Mucosa of rectum (tissue), 2 donors: ENCODE results near the gene EXOC3L2.

Experiments
- H3K27ac ChIP-seq, 2 donors: one replicate each; pipeline ENCODE4 v1.7.0; 2013; ENCODE audit warnings: inconsistent platforms in 2 of 2, low read depth in 2 of 2, low read length in 2 of 2
- H3K27me3 ChIP-seq, 2 donors: one replicate each; pipeline ENCODE4 v1.7.0; 2013; ENCODE audit warnings: low read length in 2 of 2; ENCODE audit not compliant: control insufficient read depth in 2 of 2, insufficient read depth in 2 of 2
- H3K36me3 ChIP-seq, 2 donors: one replicate each; pipeline ENCODE4 v1.7.0; 2013; ENCODE audit warnings: low read length in 2 of 2; ENCODE audit not compliant: control insufficient read depth in 2 of 2, insufficient read depth in 2 of 2
- H3K4me1 ChIP-seq, 2 donors: one replicate each; pipeline ENCODE4 v1.7.0; 2013; ENCODE audit warnings: low read length in 2 of 2, mild to moderate bottlenecking in 1 of 2; ENCODE audit not compliant: control insufficient read depth in 2 of 2, insufficient read depth in 2 of 2
- H3K4me3 ChIP-seq, 2 donors: one replicate each; pipeline ENCODE4 v1.7.0; 2013; ENCODE audit warnings: low read length in 2 of 2
- H3K9ac ChIP-seq, 2 donors: one replicate each; pipeline ENCODE4 v1.7.0; 2013; ENCODE audit warnings: low read length in 2 of 2, low read depth in 1 of 2, mild to moderate bottlenecking in 1 of 2
- H3K9me3 ChIP-seq, 2 donors: one replicate each; pipeline ENCODE4 v1.7.0; 2013; ENCODE audit warnings: low read length in 2 of 2; ENCODE audit not compliant: control insufficient read depth in 2 of 2
- donor health status: healthy.
- donor health status: Normal muscosa, but diverticular disease.

EXOC3L2 gene

DNA sequence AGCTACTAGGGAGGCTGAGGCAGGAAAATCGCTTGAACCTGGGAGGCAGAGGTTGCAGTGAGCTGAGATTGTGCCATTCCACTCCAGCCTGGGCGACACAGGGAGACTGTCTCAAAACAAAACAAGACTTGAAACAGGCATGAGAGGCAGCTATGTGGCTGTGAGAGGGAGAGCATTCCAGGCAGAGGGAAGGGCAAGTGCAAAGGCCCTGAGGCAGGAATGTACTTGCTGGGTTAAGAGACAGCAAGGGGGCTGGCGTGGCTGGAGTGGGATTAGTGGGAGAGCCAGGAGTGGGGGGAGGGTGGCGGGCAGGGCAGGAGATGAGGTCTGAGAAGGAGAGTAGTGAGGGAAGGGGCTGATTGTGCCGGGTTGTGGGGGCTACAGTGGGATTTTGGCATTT, 21.3 kb downstream of the EXOC3L2 start:
- no peak overlapping the region for H3K4me3 ChIP-seq
- no peaks in the 10 kb centered on the region for H3K9me3 ChIP-seq
- no peak overlapping the region for H3K27ac ChIP-seq
- no peaks in the 10 kb centered on the region for H3K4me1 ChIP-seq
- H3K36me3 ChIP-seq = no peaks in the 10 kb centered on the region
- peaks cover under 1 to 4% of the 10 kb centered on the region in 2 donors for H3K27me3 ChIP-seq
- no peak overlapping the region for H3K9ac ChIP-seq

DNA sequence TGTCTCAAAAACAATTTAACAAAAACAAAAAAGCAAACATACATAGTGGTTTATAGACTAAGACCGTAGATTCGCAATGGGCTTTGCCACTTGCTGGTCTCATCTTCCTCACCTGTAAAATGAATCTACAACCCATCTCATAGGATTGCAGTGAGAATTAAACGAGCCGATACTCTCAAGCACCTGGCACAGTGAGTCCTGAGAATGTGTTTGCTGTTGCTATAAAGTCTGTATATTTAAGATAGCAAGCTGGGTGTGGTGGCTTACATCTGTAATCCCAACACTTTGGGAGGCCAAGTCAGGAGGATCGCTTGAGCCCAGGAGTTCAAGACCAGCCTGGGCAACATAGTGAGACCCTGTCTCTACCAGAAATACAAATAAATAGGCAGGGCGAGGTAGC, 22.5 kb downstream of the EXOC3L2 start:
- H3K9me3 ChIP-seq = no peaks in the 10 kb centered on the region
- H3K9ac ChIP-seq = no peak overlapping the region
- peaks cover 7 to 9% of the 10 kb centered on the region in 2 donors for H3K27me3 ChIP-seq
- H3K36me3 ChIP-seq = no peaks in the 10 kb centered on the region
- no peaks in the 10 kb centered on the region for H3K4me1 ChIP-seq
- H3K4me3 ChIP-seq = no peak overlapping the region
- no peak overlapping the region for H3K27ac ChIP-seq

DNA sequence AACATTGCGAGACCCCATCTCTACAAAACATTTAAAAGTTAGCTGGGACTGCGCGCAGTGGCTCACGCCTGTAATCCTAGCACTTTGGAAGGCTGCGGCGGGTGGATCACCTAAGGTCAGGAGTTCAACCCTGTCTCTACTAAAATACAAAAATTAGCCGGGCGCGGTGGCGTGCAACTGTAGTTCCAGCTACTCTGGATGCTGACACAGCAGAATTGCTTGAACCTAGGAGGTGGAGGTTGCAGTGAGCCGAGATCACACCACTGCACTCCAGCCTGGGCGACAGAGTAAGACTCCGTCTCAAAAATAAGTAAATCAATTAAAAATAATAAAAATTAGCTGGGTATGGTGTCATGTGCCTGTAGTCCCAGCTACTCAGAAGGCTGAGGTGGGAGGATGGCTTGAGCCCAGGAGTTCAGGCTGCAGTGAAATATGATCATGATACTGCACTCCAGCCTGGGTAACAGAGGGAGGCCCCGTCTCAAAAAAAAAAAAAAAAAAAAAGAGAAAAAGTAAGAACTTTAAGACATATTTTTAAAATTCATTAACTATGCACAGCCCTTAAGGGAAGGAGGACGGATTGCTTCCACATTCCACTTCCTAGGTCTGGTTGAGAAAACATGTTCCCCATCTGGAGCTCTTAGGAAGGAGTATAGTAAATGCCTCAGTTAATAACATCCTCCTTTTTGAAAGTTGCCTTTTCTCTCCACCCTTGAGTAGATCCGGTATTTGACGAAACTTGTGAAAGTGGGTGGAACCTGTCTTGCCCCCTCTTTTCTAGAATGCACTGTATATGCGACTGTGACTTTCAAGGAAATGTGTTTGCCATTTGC, 26.1 kb downstream of the EXOC3L2 start:
- Histone ChIP-seq H3K4me1 (peaks cover 0 to 3% of the 10 kb centered on the region in 2 donors), H3K9ac (no peak overlapping the region), H3K27ac (no peak overlapping the region), H3K9me3 (no peaks in the 10 kb centered on the region), H3K4me3 (no peak overlapping the region), H3K36me3 (no peaks in the 10 kb centered on the region), H3K27me3 (peaks cover 22 to 30% of the 10 kb centered on the region in 2 donors)

DNA sequence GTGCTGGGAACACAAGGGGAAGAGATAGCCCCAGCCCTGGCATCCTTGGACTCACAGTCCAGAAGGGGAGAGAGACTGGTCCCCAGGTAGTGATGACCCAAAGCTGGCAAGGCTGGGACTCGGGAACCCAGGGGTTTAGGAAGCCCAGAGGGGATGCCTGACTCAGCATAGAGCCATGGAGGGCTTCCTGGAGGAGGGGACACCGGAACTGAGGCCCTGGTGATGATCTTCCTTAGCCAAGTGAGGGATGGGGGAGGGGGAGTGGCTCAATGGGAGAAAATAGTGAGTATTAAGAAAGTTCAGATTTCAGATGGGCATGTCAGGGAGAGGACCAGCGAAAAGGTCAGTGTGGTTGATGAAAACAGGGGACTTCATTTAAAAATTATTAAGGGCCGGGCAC, 26.8 kb downstream of the EXOC3L2 start:
- H3K36me3 ChIP-seq = no peaks in the 10 kb centered on the region
- no peak overlapping the region for H3K4me3 ChIP-seq
- no peaks in the 10 kb centered on the region for H3K9me3 ChIP-seq
- peaks cover 0 to 3% of the 10 kb centered on the region in 2 donors for H3K4me1 ChIP-seq
- no peak overlapping the region for H3K27ac ChIP-seq
- H3K27me3 ChIP-seq = peaks cover 22 to 30% of the 10 kb centered on the region in 2 donors
- H3K9ac ChIP-seq = no peak overlapping the region

DNA sequence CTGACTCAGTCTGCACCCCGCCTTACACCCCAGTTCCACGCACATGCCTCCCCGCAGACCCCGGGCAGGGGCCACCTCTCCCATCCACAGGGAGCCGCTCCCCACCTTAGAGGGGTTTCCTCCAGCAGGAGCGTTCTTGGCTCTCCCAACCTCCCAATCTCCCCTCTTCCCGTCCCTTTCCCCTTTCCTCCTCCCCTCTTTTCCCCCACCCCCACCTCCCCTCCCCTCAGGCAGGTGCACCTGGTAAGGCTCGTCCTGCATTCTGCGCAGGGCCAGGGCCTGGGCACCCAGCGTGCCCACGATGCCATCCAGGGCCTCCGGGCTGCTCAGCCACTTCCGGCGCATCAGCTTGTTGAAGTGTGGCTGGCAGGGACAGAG, 27.3 kb downstream of the EXOC3L2 start:
- H3K36me3 ChIP-seq = no peaks in the 10 kb centered on the region
- H3K4me1 ChIP-seq = peaks cover 0 to 3% of the 10 kb centered on the region in 2 donors
- peaks cover 22 to 30% of the 10 kb centered on the region in 2 donors for H3K27me3 ChIP-seq
- H3K4me3 ChIP-seq = no peak overlapping the region
- H3K27ac ChIP-seq = no peak overlapping the region
- H3K9ac ChIP-seq = no peak overlapping the region
- H3K9me3 ChIP-seq = no peaks in the 10 kb centered on the region

DNA sequence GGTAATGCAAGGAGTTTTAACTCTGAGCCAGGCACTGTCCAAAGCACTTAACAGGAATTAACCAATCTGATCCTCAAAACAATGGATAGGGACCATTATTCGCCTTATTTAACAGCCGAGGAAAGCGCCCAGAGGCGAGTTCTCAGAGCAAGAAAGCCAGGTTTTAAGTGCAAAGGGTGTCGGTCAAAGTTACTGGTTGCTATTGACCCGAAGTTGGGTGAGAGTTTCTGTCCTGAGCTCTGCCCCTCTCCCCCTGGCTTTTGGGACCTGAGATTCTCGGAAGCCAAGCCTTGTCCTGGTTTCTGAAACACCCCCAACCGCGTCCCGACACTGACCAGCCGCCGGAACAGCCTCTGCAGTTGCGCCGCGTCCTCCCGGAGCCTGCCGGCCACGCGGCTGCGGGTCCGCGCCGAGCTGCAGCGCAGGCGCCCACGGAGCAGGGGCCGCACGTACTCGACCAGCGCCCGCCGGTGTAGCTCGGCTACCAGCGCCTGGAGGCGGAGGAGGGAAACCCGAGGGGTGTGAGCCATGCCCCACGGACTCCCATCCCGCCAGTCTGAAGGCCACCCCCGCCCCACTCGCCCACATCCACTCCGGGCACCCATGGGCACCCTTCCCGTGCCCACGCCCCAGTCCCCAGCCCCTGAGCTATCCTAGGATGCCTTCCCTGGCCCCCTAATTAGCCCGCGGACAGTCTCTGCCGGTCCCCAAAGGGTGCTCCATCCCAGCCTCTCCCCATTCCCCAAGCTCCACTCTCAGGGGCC, 27.8 kb downstream of the EXOC3L2 start:
- Histone ChIP-seq H3K4me3 (no peak overlapping the region), H3K4me1 (peaks cover 0 to 3% of the 10 kb centered on the region in 2 donors), H3K27me3 (peaks cover 22 to 30% of the 10 kb centered on the region in 2 donors), H3K9ac (no peak overlapping the region), H3K9me3 (no peaks in the 10 kb centered on the region), H3K27ac (no peak overlapping the region), H3K36me3 (no peaks in the 10 kb centered on the region)

DNA sequence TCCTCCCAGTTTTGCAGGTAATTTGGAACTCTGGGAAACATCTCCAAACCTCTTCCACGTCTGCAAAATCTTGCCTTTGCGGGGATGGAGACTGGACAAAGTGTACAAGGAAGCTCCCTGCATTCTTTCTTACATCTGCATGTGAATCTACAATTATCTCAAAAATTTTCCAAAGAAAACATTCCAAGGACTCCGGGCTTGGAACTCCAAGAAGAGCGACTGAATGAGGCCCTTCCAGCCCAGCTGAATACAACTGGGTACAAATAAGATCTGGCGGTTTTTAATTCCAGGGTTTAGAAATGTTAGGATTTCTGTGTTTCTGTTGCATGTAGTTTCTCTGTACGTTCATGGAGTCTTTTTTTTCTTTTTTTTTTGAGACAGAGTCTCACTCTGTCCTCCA, 28.5 kb downstream of the EXOC3L2 start:
- no peak overlapping the region for H3K4me3 ChIP-seq
- H3K36me3 ChIP-seq = no peaks in the 10 kb centered on the region
- peaks cover 19 to 30% of the 10 kb centered on the region in 2 donors for H3K27me3 ChIP-seq
- peaks cover 0 to 3% of the 10 kb centered on the region in 2 donors for H3K4me1 ChIP-seq
- no peaks in the 10 kb centered on the region for H3K9me3 ChIP-seq
- no peak overlapping the region for H3K27ac ChIP-seq
- no peak overlapping the region for H3K9ac ChIP-seq

DNA sequence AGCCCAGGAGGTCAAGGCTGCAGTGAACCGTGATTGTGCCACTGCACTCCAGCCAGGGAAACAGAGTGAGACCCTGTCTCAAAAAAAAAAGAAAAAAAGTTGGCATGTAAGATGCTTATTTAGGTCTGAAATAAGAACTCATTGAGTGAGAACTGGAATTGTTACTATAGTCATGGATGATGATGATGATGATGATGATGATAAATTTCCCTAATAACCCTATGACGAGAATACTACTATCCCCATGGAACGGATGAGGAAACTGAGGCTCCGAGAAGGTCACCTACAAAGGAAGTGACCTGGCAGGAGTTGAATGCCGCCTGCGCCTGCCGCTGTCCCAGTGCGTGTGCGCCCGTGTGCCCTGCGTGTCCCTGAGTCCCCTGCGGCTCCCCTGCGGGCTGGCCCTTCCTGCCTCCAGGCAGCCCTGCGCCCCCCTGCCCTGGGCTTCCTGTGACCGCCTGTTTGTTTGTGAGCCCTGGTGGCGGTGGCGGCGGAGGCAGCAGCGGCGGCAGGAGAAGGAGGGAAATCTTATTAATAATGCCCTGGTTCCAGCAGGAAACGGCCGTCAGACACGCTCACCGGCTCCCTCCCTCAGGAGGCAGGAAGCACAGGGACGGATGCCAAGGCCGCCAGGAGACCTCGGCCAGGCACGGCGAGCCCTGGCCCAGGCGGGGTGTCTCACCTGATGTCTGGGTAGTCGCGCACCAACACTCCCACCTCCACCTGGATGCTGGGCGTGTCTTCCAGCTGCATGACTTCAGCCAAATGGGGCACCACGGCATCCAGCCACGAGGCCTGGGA, 29.6 kb downstream of the EXOC3L2 start:
- H3K27ac ChIP-seq = no peak overlapping the region
- peaks cover 18 to 30% of the 10 kb centered on the region in 2 donors for H3K27me3 ChIP-seq
- peaks cover 0 to 3% of the 10 kb centered on the region in 2 donors for H3K4me1 ChIP-seq
- H3K4me3 ChIP-seq = no peak overlapping the region
- H3K36me3 ChIP-seq = no peaks in the 10 kb centered on the region
- no peak overlapping the region for H3K9ac ChIP-seq
- H3K9me3 ChIP-seq = no peaks in the 10 kb centered on the region

DNA sequence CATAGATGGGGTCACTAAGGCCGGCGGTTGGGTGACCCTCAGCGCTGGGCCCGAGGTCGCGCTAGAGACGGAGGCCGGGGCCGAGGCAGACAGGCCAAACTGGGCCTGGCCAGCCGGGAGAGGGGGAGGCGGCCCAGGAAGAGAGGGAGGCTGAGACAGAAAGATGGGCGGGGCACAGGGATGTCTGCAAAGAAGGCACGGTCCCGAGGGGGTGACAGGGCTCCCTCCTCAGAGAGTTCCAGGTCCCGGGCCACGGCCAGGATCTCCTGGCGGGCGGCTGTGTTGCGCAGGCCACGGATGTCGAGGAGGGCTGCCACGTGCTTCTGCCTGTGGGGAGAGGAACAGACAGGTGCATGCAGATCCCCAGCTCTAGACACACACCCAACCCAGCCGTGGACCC, 32.2 kb downstream of the EXOC3L2 start:
- H3K27ac ChIP-seq = no peak overlapping the region
- H3K4me3 ChIP-seq = no peak overlapping the region
- H3K36me3 ChIP-seq = no peaks in the 10 kb centered on the region

More for the DNA sequence above, 32.2 kb downstream of the EXOC3L2 start:
- no peaks in the 10 kb centered on the region for H3K9me3 ChIP-seq
- H3K27me3 ChIP-seq = peaks cover 15 to 23% of the 10 kb centered on the region in 2 donors
- H3K9ac ChIP-seq = no peak overlapping the region
- H3K4me1 ChIP-seq = peaks cover 0 to 3% of the 10 kb centered on the region in 2 donors
